Stimulated activated naive B cell treated with anti-CD40 and anti-IgM and Interleukin-4, amounts not matched to agents 10 μg/mL and 1 μg/mL and 100 μg/mL, for 72 hours (primary cell): ENCODE data around the gene MTHFD1L.

ENCODE experiments used
- ATAC-seq, 2 donors: fragments of 150-1000 bp; cut with Tn5 transposase; replicated peaks; 2 replicates each; pipeline ENCODE4 v1.10.0; 2021; ENCODE audit warnings: moderate library complexity in 1 of 2
- DNase-seq: peaks from one replicate; pipeline ENCODE4 v3.0.0; 2021
- H3K27ac Mint-ChIP-seq: one replicate; pipeline ENCODE4 v1.8.0; 2022; ENCODE audit warnings: mild to moderate bottlenecking, mixed read lengths
- H3K27me3 Mint-ChIP-seq, 2 donors: one replicate each; pipeline ENCODE4 v1.8.0; 2022; ENCODE audit warnings: mixed read lengths in 2 of 2
- H3K36me3 Mint-ChIP-seq, 2 donors: one replicate each; pipeline ENCODE4 v1.8.0; 2022; ENCODE audit warnings: mixed read lengths in 2 of 2, mild to moderate bottlenecking in 1 of 2
- H3K4me1 Mint-ChIP-seq, 2 donors: one replicate each; pipeline ENCODE4 v1.8.0; 2022; ENCODE audit warnings: mixed read lengths in 2 of 2, mild to moderate bottlenecking in 1 of 2
- H3K4me3 Mint-ChIP-seq, 2 donors: one replicate each; pipeline ENCODE4 v1.8.0; 2022; ENCODE audit warnings: mild to moderate bottlenecking in 2 of 2, mixed read lengths in 2 of 2, moderate library complexity in 1 of 2
- H3K9me3 Mint-ChIP-seq, 2 donors: one replicate each; pipeline ENCODE4 v1.8.0; 2022; ENCODE audit warnings: mixed read lengths in 2 of 2, mild to moderate bottlenecking in 1 of 2

MTHFD1L gene

DNA sequence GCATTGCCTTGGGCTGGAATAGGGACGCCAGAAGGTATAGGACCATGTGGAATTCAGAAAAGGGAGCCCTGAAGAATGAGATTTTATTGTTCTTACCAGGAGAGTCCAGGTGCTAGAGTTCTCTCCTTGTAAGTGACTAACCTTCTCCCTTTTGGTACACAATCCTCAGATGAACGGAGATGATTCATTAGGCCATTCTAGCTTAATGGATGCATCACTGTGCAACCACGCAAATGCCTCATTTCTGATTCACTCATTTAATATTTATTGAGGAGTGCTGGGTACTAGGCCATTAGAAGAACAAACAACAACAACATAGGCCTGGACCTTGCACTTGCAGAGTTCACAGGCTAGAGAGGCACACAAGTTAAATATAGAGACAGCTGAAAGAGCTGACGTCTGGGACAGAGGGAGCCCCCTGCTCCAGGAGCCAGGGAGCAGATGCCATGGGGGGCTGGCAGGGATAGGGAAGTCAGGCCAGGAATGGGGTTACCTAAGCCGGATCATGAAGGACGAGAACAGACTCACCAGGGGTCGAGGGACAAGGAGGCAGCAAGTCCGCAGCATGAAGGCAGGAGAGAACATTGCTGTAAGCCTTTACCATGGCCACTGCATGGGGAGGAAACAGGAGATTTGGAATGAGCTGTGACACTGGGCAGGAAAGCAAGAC, 194.7 kb downstream of the MTHFD1L start:
- H3K36me3 Mint-ChIP-seq, result peaks cover 14 to 40% of the 10 kb centered on the region in 2 donors
- H3K4me3 Mint-ChIP-seq, result no peak overlapping the region

DNA sequence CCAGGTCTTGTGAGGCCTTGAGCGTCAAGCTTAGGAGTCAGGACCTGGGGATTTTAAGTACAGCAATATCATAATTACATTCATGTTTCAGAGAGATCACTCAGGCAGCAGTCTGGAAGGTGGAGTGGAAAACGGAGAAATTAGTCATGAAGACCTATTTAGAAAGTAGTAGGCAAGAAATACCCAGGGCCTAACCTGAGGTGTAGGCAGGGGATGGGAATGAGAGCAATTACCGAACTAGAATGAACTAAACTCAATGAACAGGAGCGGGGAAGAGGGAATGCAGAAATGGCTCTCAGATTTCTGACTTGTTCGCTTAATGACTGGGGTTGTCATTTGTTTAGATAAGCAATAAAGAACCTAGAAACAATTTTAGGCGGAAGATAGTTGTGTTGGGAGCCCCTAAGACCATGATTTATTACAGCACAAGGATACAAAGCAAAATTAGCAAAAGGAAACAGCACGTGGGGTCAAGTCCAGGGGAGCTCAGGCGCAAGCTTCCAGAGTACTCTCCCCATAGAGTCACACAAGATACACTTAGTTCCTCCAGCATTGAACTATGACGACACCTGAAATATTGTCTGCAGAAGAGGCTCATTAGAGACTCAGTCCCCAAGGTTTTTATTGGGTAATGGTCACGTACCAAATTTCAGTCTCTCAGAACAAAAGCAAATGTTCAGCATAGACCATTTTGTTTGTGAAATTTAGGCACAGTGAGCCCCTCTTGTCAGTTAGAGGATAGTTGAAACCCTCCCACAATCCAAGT, 195.4 kb downstream of the MTHFD1L start:
- H3K27me3 Mint-ChIP-seq, result no peaks in the 10 kb centered on the region
- H3K27ac Mint-ChIP-seq, result no peak overlapping the region
- ATAC-seq, result no peak
- H3K4me1 Mint-ChIP-seq, result no peaks in the 10 kb centered on the region
- no peak overlapping the region for H3K4me3 Mint-ChIP-seq
- DNase-seq, result no peak
- H3K36me3 Mint-ChIP-seq, result peaks cover 18 to 45% of the 10 kb centered on the region in 2 donors
- H3K9me3 Mint-ChIP-seq, result no peaks in the 10 kb centered on the region

More for the DNA sequence above, 194.7 kb downstream of the MTHFD1L start:
- Mint-ChIP-seq H3K9me3 (no peaks in the 10 kb centered on the region), H3K27me3 (no peaks in the 10 kb centered on the region), H3K4me1 (no peaks in the 10 kb centered on the region), H3K27ac (no peak overlapping the region)
- DNase-seq (no peak), ATAC-seq (no peak)

DNA sequence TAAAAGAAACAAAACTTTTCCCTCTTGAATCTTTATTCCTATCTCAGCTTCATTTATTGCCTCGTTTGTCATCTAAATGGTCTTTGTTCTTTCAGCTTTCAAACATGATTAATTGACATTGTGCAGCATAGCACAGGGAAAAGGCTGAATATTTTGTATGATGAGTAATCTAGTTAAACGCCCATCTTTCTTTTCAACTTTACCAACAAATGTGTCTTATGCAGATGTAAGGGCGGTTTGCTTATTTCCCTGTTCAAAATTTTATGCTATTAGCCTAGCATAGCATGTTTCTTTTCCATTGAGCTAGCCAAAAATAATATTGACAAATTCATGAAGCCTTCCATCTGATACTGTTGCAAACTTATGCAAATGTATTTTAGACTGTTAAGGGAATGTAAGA, 197.8 kb downstream of the MTHFD1L start:
- no peaks in the 10 kb centered on the region for H3K9me3 Mint-ChIP-seq
- no peak overlapping the region for H3K27ac Mint-ChIP-seq
- ATAC-seq, result no peak

DNA sequence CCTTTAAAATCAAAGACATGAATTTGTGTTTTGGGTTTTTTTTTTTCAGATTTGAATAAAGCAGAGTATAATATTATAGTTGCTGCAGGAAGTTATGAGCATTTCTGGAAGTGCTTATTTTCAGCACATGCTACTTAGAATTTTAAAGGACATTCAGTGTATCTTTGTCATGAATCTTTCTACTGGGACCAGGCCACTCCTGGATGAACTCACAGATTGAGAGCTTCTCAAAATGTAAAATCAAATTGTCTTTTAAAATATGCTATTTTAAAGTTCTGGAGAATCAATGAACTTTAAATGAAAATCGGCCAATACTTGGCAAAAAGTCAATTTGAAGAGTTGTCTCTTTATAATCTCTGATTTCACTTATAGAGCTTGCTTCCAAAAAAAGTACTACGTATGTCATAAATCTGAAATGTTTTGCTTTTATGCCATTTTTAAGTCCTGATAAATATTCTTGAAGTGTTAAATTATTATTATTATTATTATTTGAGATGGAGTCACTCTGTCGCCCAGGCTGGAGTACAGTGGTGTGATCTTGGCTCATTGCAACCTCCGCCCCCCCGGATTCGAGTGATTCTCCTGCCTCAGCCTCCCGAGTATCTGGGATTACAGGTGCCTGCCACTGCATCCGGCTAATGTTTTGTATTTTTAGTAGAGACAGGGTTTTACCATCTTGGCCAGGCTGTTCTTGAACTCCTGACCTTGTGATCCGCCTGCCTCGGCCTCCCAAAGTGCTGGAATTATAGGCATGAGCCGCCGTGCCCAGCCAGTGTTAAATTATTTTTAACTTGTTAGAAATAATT, 198.5 kb downstream of the MTHFD1L start:
- Mint-ChIP-seq H3K9me3 (no peaks in the 10 kb centered on the region), H3K4me1 (no peaks in the 10 kb centered on the region), H3K4me3 (no peak overlapping the region), H3K36me3 (peaks cover 18 to 37% of the 10 kb centered on the region in 2 donors), H3K27me3 (no peaks in the 10 kb centered on the region), H3K27ac (no peak overlapping the region)
- no peak for ATAC-seq
- DNase-seq, result no peak

More for the DNA sequence above, 197.8 kb downstream of the MTHFD1L start:
- Mint-ChIP-seq H3K4me3 (no peak overlapping the region), H3K36me3 (peaks cover 18 to 36% of the 10 kb centered on the region in 2 donors), H3K27me3 (no peaks in the 10 kb centered on the region), H3K4me1 (no peaks in the 10 kb centered on the region)
- no peak for DNase-seq

DNA sequence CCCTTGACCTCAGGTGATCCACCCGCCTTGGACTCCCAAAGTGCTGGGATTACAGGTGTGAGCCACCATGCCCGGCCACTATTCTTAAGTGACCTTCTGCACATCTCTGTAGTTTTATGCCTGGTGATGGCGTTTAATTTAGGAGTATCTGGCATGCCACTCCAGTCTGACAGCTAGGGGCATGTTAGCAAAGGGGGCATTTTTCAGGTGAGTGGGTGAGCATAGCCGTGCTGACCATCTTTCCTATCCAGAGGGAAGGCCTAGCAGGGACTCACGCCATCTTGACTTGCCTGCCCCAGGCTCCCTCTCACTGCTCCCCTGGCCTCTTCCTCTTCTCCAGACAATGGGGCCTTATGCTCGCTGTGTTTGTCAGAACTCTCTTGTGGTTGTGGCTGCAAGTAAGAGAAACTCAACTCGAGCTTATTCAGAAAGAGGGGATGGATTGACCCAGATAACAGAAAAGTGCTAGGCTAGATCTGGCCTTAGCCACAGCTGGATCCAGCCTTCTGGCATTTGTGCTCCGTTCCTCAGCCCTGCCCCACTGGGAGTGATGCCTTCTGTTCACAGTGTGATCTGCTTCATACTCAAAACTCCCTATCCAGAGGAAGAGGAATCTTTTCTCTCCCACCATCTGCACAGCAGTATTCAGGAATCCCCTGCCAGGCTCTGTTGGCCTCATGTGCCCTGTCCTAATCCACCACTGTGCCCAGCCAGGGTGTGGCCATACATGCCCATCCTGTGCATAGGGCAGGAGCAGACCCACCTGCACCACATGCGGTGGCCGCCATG, 199.7 kb downstream of the MTHFD1L start:
- ATAC-seq, result no peak
- Mint-ChIP-seq H3K4me3 (no peak overlapping the region), H3K4me1 (no peaks in the 10 kb centered on the region), H3K9me3 (no peaks in the 10 kb centered on the region), H3K27me3 (no peaks in the 10 kb centered on the region), H3K27ac (peak overlapping the region; percentile 7), H3K36me3 (peaks cover 27 to 41% of the 10 kb centered on the region in 2 donors)
- DNase-seq, result no peak

DNA sequence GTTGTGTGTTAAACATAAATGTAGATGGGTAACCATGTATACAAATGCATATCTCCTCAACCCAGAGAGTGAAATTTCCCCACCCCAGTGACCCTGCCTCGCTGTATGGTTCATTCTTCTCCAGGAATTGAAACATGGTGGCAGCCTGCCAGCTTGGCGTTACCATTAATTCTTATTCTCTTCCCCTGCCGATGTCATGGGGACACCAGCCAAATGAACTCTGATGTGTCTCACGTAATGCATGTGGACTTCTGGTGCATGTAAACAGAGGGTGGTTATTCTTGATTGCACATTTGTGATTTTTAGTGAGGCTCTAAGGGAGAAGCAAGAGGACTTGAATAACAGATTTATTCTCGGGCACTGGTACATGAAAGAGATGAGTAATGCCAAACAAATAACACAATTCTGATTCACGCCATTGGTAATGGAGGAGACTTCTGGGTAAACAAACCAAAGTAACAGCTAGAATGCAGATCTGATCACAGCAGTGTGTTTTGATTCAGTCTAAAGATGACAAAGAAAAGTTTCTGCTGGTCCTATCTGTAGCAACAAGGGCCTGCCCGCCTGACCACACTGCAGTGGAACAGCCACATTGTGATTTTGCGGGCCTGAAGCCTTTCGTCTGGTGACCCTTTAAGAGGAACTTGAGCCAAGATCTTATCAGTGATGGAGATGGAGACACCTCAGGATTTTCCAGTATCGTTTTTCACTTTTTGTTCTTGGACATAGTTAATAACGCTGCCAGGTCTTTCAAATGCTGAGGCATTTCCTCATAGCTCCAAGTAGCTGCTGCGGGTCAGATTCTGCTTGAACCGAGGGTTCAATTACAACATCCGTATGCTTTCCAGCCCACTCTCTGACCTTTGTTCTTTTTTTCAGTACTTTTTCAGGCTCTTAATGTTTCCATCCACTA, 202.4 kb downstream of the MTHFD1L start:
- H3K27me3 Mint-ChIP-seq, result no peaks in the 10 kb centered on the region
- H3K27ac Mint-ChIP-seq, result no peak overlapping the region
- H3K9me3 Mint-ChIP-seq, result peaks cover under 1 to 5% of the 10 kb centered on the region in 2 donors
- ATAC-seq (no peak), DNase-seq (no peak)
- H3K36me3 Mint-ChIP-seq, result peaks cover 30 to 49% of the 10 kb centered on the region in 2 donors
- no peak overlapping the region for H3K4me3 Mint-ChIP-seq
- peaks cover 6 to 7% of the 10 kb centered on the region in 2 donors for H3K4me1 Mint-ChIP-seq

DNA sequence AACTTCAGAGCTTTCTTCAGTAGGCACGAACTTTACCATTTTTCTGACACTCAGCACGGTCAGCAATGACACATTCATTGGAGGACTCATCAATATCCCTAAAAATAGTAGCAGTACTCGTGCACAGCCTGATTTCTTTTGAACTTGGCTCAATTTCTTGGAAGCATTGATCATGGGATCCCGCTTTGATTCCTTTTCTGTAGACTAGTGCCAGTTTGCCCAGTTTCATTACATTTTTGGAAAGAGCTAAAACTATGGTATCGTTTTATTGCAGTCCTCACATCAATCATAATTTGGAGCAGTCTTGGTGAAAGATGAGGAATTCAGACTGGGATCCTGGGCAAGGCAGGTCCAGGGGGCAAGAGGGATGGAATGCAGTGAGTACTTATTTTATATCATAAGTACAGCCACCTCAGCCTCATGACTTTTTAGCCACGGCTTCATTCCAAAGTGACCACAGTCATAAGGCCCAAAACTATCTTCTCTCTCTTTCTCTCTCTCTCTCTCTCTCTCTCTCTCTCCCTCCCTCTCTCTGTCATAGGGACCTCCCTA, 203.3 kb downstream of the MTHFD1L start:
- H3K36me3 Mint-ChIP-seq, result peaks cover 34 to 56% of the 10 kb centered on the region in 2 donors
- H3K4me3 Mint-ChIP-seq, result no peak overlapping the region
- no peak for ATAC-seq
- no peak overlapping the region for H3K27ac Mint-ChIP-seq
- DNase-seq, result no peak
- H3K27me3 Mint-ChIP-seq, result no peaks in the 10 kb centered on the region
- peaks cover 13 to 16% of the 10 kb centered on the region in 2 donors for H3K4me1 Mint-ChIP-seq
- peaks cover 1 to 8% of the 10 kb centered on the region in 2 donors for H3K9me3 Mint-ChIP-seq

DNA sequence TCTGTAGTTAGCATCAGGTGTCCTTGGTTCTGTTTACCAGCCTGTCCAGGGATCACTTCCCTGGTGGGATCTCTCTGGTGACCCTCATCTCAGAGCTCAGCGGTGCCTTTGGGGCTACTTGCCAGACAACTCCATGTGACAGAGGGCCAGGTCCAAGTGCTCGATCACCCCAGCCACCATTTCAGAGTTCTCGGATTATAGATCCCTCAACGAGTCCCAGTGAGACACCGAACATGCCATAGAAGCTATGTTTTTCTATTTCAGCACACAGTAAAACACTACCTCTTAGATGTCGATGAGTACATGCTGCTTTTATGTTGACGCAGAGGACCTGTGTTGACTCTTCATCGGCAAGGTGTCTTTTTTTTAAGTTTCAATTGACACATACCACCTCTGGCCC, 204.1 kb downstream of the MTHFD1L start:
- H3K27me3 Mint-ChIP-seq, result no peaks in the 10 kb centered on the region
- DNase-seq, result no peak
- H3K4me3 Mint-ChIP-seq, result no peak overlapping the region
- H3K4me1 Mint-ChIP-seq, result peaks cover 13 to 17% of the 10 kb centered on the region in 2 donors
- H3K9me3 Mint-ChIP-seq, result peaks cover 1 to 8% of the 10 kb centered on the region in 2 donors
- no peak for ATAC-seq
- peaks cover 35 to 58% of the 10 kb centered on the region in 2 donors for H3K36me3 Mint-ChIP-seq
- no peak overlapping the region for H3K27ac Mint-ChIP-seq

DNA sequence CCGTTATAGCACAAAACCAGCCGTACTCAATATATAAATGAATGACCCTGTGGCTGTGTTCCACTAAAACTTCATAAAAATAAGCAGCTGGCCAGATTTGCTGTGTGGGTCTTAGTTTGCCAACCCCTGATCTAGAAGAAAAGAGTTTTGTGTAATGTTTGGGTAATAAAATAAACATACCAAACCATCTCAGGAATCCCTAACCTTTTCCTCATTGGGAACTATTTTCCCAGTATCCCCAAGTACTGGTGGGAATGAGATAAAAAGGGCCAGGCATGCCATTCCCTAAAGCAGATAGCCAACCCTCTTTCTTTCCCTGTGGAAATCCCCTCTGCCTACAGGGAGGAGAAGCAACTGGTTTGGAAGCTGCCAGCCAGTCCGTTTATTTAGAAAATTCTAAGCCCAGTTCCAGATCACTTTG, 205.1 kb downstream of the MTHFD1L start:
- Mint-ChIP-seq H3K27ac (no peak overlapping the region), H3K9me3 (peaks cover 1 to 8% of the 10 kb centered on the region in 2 donors), H3K36me3 (peaks cover 29 to 60% of the 10 kb centered on the region in 2 donors), H3K4me3 (no peak overlapping the region), H3K27me3 (no peaks in the 10 kb centered on the region), H3K4me1 (peaks cover 13 to 17% of the 10 kb centered on the region in 2 donors)
- DNase-seq (no peak), ATAC-seq (no peak)

DNA sequence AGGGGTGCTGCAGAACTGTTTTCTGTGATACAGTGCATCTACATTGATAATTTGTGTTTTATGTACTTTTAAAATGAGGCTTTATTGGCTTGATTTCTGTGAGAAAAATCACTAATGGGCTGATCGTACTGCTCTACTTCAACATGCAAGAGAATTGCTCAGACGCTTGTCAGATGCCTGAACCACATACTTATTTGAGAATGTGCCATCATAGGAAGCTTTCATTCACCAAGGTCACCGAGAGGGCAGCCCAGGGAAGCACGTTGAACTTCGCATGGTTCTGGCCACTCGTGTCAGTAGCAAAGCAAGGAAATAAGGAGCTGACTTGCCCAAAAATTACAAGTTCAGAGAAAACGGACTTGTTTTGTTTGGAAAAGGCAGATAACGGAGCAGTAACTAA, 205.8 kb downstream of the MTHFD1L start:
- no peak for ATAC-seq
- no peak for DNase-seq
- H3K9me3 Mint-ChIP-seq, result peaks cover 4 to 8% of the 10 kb centered on the region in 2 donors
- H3K4me1 Mint-ChIP-seq, result peaks cover 13 to 17% of the 10 kb centered on the region in 2 donors
- H3K4me3 Mint-ChIP-seq, result no peak overlapping the region
- no peak overlapping the region for H3K27ac Mint-ChIP-seq
- no peaks in the 10 kb centered on the region for H3K27me3 Mint-ChIP-seq
- peaks cover 33 to 64% of the 10 kb centered on the region in 2 donors for H3K36me3 Mint-ChIP-seq

DNA sequence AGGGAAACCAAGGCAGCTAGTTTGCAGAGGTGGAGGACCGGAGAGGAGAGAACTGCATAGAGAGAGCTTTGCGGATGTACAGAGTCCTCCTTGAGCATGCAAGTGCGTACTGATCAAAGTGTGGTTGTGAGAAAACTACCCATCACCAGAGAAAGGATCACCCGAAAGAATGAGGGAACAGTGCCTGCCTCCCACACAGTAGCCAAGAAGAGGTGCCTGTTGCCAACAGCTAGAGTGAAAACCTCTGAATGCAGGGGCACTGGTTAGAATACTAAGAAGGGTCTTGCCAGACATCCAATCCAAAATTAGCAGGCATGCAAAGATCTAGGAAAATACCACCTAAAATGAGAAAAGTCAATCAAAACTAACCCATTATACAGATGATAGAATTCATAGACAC, 207.6 kb downstream of the MTHFD1L start:
- H3K27ac Mint-ChIP-seq, result no peak overlapping the region
- ATAC-seq, result no peak
- peaks cover 13 to 17% of the 10 kb centered on the region in 2 donors for H3K4me1 Mint-ChIP-seq
- H3K9me3 Mint-ChIP-seq, result peaks cover 4 to 12% of the 10 kb centered on the region in 2 donors
- H3K4me3 Mint-ChIP-seq, result no peak overlapping the region
- no peak for DNase-seq
- H3K36me3 Mint-ChIP-seq, result peaks cover 33 to 70% of the 10 kb centered on the region in 2 donors
- no peaks in the 10 kb centered on the region for H3K27me3 Mint-ChIP-seq

DNA sequence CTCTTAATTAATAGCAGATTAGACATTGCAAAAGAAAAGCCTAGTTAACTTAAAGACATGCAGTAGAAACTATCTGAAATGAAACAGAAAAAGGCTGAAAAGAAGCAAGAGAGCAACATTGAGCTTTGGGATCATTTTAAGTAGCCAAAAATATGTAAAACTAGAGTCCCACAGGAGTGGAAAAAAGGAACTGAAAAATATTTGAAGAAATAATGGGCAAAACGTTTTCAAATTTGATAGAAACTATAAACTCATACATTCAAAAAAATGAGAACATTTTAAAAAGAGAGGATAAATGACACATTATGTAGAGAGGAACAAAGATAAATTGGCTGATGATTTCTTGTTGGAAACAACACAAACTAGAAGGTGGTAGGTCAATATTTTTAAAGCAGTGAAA, 208.2 kb downstream of the MTHFD1L start:
- Mint-ChIP-seq H3K9me3 (peaks cover 4 to 12% of the 10 kb centered on the region in 2 donors), H3K4me1 (peaks cover 13 to 17% of the 10 kb centered on the region in 2 donors), H3K36me3 (peaks cover 35 to 71% of the 10 kb centered on the region in 2 donors), H3K4me3 (no peak overlapping the region), H3K27ac (no peak overlapping the region), H3K27me3 (no peaks in the 10 kb centered on the region)
- no peak for DNase-seq
- no peak for ATAC-seq

DNA sequence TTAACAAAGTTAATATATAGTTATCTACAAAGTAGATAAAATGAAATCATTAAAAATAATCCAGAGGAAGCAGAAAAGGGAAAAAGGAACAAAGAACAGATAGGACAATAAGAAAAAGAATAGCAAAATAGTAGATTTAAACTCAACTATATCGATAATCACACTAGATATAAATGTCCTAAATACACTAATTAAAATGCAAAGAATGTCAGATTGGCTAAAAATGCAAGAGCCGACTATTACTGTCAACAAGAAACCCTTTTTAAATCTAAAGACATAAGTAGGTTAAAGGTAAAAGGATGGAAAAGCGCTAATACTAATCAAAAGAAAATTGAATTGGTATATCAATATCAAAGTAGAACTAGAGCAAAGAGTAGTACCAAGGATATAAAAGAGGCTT, 209.5 kb downstream of the MTHFD1L start:
- H3K27ac Mint-ChIP-seq, result no peak overlapping the region

More for the DNA sequence above, 209.5 kb downstream of the MTHFD1L start:
- no peak for DNase-seq
- H3K4me1 Mint-ChIP-seq, result peaks cover 13 to 17% of the 10 kb centered on the region in 2 donors
- peaks cover 4 to 12% of the 10 kb centered on the region in 2 donors for H3K9me3 Mint-ChIP-seq
- no peak overlapping the region for H3K4me3 Mint-ChIP-seq
- H3K27me3 Mint-ChIP-seq, result no peaks in the 10 kb centered on the region
- ATAC-seq, result no peak
- peaks cover 33 to 68% of the 10 kb centered on the region in 2 donors for H3K36me3 Mint-ChIP-seq
